Chondrocyte (in vitro differentiated cells): ENCODE data around the gene DCTD. TPM values are rescaled to one million over a fixed set of nuclear protein-coding genes. Genes with fewer than 3 reads are reported as not detected.

Experiments
- DNase-seq: peaks from one replicate; pipeline ENCODE4 v3.0.0; 2021; ENCODE audit warnings: mixed read lengths, low spot score
- H3K27ac Mint-ChIP-seq: one replicate; pipeline ENCODE4 v1.8.0; 2021; ENCODE audit warnings: mild to moderate bottlenecking, moderate library complexity, mixed read lengths; ENCODE audit not compliant: unreplicated experiment
- H3K27me3 Mint-ChIP-seq: 2 replicates; pipeline ENCODE4 v1.8.0; 2021; ENCODE audit warnings: low read depth, mixed read lengths
- H3K36me3 Mint-ChIP-seq: 2 replicates; pipeline ENCODE4 v1.8.0; 2021; ENCODE audit warnings: low read depth, mixed read lengths
- H3K4me1 Mint-ChIP-seq: 2 replicates; pipeline ENCODE4 v1.8.0; 2021; ENCODE audit warnings: low read depth, mild to moderate bottlenecking, mixed read lengths
- H3K4me3 Mint-ChIP-seq: one replicate; pipeline ENCODE4 v1.8.0; 2021; ENCODE audit warnings: mild to moderate bottlenecking, moderate library complexity, mixed read lengths; ENCODE audit not compliant: unreplicated experiment
- H3K9me3 Mint-ChIP-seq: 2 replicates; pipeline ENCODE4 v1.8.0; 2021; ENCODE audit warnings: low read depth, mixed read lengths
- long read RNA-seq: library from polyadenylated mRNA; stranded (forward); transcript quantifications from one replicate; pipeline ENCODE4 v2.0.0, GENCODE V29; 2021
- total RNA-seq: library from RNA; stranded (reverse); gene quantifications from 3 replicates; pipeline ENCODE4 v1.2.1, GENCODE V29; 2021
- TF ChIP-seq, protein P1 (sequence below): fragments of 200-600 bp; sonication (generic); IDR thresholded peaks from 2 replicates; pipeline ENCODE4 v1.5.0; 2021; ENCODE audit warnings: antibody characterized with exemption, mild to moderate bottlenecking, moderate library complexity

DCTD gene
- 127 to 131 TPM (median 130 TPM) in 3 replicates for total RNA-seq
- long read RNA-seq, transcript DCTD-213 (7 exons, 794 nt), result minor isoform, 7 of 134 reads
- long read RNA-seq, transcript DCTD-201 (6 exons, 1,931 nt), result major isoform, 78 of 134 reads
- long read RNA-seq, transcript DCTD-202 (6 exons, 1,972 nt), result minor isoform, 26 of 134 reads
- long read RNA-seq, partial matches to known transcripts, result 5 of 134 reads
- long read RNA-seq, other reads (novel, unspliced or antisense), result 18 of 134 reads

DNA sequence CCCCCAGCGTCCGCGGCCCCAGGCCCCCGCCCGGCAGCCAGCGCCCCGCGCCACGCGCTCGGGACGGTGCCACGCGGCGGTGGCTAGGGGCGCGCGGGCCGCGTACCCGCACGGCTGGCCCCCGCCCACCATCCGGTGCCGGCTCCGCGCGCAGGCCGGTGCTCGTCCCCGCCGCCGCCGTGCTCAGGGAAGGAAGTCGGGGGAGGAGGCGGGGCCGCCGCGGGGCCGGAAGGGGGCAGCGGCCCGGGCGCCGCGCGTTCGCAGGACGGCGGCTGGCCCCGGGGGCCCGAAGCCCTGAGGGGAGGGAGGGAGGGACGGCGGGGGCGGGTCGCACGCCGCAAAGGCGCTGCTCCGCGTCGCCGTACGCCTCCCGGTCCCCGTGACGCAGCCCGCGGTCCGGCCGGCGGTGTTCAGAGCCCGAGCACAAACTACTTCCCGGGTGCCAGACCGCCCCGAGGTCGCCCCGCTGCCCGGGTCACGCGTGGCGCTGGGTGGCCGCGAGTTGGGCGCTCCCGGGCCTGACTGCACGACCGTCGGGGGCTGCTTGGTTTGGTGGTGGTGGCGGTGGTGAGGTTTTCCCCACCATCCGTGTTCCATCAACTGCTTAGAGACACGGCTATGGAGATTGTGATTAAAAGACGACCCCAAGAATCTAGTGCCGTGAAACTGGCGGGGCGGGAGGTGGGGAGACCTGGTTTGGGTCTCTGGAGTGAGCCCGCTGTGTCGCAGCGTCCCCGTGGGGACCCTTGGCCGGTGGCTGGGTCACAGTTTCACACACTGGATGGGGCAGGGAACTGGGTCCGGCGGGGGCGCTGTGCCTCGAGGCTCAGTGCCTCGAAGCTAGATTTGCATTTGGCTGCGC, at the start of gene DCTD:
Gene DCTD, minus strand, starts transcription at position 205 of the 862 bp plus-strand sequence. CDS start 1,818 bp downstream, outside the sequence.
- Mint-ChIP-seq H3K27ac (peak within 1 kb of the TSS; percentile 95), H3K27me3 (no peaks in the 10 kb centered on the region), H3K4me3 (peak within 1 kb of the TSS; percentile 81), H3K36me3 (peaks cover 9% of the 10 kb centered on the region), H3K4me1 (peaks cover 45% of the 10 kb centered on the region), H3K9me3 (no peaks in the 10 kb centered on the region)
- TF ChIP-seq, protein P1, sequence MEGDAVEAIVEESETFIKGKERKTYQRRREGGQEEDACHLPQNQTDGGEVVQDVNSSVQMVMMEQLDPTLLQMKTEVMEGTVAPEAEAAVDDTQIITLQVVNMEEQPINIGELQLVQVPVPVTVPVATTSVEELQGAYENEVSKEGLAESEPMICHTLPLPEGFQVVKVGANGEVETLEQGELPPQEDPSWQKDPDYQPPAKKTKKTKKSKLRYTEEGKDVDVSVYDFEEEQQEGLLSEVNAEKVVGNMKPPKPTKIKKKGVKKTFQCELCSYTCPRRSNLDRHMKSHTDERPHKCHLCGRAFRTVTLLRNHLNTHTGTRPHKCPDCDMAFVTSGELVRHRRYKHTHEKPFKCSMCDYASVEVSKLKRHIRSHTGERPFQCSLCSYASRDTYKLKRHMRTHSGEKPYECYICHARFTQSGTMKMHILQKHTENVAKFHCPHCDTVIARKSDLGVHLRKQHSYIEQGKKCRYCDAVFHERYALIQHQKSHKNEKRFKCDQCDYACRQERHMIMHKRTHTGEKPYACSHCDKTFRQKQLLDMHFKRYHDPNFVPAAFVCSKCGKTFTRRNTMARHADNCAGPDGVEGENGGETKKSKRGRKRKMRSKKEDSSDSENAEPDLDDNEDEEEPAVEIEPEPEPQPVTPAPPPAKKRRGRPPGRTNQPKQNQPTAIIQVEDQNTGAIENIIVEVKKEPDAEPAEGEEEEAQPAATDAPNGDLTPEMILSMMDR, result peak; percentile 76
- no peak for DNase-seq

DNA sequence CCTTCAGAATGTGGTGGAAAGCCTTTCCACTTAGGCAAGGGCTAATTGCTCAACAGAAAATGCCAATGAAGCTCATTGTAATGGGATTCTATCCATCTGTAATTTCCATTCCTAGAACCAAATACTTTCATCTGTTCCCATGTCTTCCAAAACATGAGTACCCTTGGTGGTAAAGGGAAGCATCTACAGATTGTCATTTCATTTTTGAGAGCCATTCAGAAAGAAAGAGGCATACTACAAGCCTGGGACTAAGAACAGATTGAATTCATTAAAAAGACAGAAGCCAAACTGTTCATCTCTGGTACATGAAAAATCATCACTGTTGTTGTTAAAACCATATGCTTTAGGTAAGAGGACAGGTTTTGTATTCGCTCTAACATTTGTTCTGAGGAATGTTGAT, 43.6 kb upstream of the DCTD start:
- no peak for DNase-seq
- H3K36me3 Mint-ChIP-seq, result peaks cover 3% of the 10 kb centered on the region
- no peak overlapping the region for H3K4me3 Mint-ChIP-seq
- H3K4me1 Mint-ChIP-seq, result no peaks in the 10 kb centered on the region
- no peaks in the 10 kb centered on the region for H3K27me3 Mint-ChIP-seq
- no peak overlapping the region for H3K27ac Mint-ChIP-seq
- H3K9me3 Mint-ChIP-seq, result peaks cover 9% of the 10 kb centered on the region
- TF ChIP-seq, protein P1, result no peak

DNA sequence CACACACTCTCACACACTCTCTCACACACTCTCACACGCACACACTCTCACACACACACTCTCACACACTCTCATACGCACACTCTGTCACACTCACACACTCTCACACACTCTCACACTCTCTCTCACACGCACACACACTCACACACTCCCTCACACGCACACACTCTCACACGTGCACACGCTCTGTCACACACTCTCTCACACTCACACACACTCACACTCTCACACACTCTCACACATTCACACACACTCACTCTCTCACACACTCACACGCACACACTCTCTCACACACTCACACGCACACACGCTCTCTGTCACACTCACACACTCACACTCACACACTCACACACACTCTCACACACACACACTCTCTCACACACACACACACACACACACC, 43.0 kb upstream of the DCTD start:
- H3K9me3 Mint-ChIP-seq, result peaks cover 9% of the 10 kb centered on the region

DNA sequence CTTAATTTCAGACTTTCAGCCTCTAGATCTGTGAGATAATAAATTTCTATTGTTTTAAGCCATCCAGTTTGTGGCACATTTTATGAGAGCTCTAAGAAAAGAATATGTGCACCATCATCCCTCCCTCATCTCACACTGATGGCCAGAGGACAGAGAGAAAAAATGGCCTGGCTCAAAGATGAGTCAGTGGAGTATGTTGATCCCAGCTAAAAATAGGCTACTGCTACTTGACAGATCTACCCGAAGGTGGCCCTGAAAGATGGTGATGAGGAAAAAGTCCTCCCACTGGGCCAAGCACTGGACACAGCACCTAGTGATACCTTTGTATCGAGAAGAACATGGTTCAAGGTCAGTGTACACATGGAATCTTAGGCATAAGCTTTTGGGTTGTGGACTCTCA, 38.2 kb upstream of the DCTD start:
- Mint-ChIP-seq H3K9me3 (peaks cover 16% of the 10 kb centered on the region), H3K36me3 (peaks cover 3% of the 10 kb centered on the region), H3K27ac (no peak overlapping the region), H3K4me1 (peaks cover 5% of the 10 kb centered on the region), H3K4me3 (no peak overlapping the region), H3K27me3 (no peaks in the 10 kb centered on the region)
- DNase-seq, result no peak
- TF ChIP-seq, protein P1, result no peak

More for the DNA sequence above, 43.0 kb upstream of the DCTD start:
- Mint-ChIP-seq H3K27ac (no peak overlapping the region), H3K4me1 (peaks cover 5% of the 10 kb centered on the region), H3K36me3 (peaks cover 3% of the 10 kb centered on the region), H3K4me3 (no peak overlapping the region), H3K27me3 (no peaks in the 10 kb centered on the region)
- DNase-seq, result no peak
- TF ChIP-seq, protein P1, result no peak

DNA sequence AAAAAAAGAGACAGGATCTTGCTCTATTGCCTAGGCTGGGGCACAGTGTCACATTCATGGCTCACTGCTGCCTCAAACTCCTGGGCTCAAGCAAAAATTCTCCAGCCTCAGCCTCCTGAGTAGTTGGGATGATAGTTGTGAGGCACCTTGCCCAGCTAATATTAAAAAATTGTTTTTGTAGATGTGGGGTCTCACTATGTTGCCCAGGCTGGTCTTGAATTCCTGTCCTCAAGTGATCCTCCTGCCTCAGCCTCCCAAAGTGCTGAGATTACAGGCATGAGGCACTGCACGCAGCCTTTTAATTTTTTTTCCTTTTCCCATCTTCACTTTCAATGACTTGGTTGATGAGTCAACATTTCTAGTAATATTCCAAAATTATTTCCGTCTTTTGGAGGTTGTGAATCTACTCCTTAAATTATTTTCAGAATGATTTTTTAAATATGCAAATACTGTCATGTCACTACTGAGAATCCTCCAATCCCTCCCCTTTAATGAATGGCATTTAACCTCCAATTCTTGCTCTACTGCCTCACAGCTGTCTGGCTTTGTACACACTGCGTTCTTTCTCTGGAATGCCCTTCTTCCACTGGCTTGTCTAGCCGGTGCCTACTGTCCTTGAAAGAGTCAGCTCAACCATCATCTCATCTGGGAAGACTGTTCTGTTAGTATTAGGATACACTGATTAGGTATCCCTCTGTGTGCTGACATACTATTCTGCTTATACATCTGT, 27.5 kb upstream of the DCTD start:
- H3K4me1 Mint-ChIP-seq, result no peaks in the 10 kb centered on the region
- TF ChIP-seq, protein P1, result no peak
- no peak overlapping the region for H3K27ac Mint-ChIP-seq
- no peaks in the 10 kb centered on the region for H3K36me3 Mint-ChIP-seq
- H3K27me3 Mint-ChIP-seq, result peaks cover 22% of the 10 kb centered on the region
- no peak overlapping the region for H3K4me3 Mint-ChIP-seq
- DNase-seq, result no peak
- H3K9me3 Mint-ChIP-seq, result no peaks in the 10 kb centered on the region
